Esophagus squamous epithelium (tissue), 4 donors: ENCODE results near the gene DNAJC1.

Source experiments
- CTCF ChIP-seq, 6 experiments: fragments of 450-650 bp in 4 of 6; fragments of 200-600 bp in 2 of 6; sonication (generic) in 2 of 6; IDR thresholded peaks; one replicate each; pipeline ENCODE4 v1.5.1; 2016 to 2019; ENCODE audit warnings: antibody characterized with exemption in 6 of 6, mild to moderate bottlenecking in 4 of 6, moderate library complexity in 4 of 6
- POLR2A ChIP-seq, 4 donors: fragments of 450-650 bp; IDR thresholded peaks; one replicate each; pipeline ENCODE4 v1.6.1; 2017; ENCODE audit warnings: antibody characterized with exemption in 4 of 4, mild to moderate bottlenecking in 4 of 4, moderate library complexity in 3 of 4

- no peak for TF ChIP-seq CTCF (IDR thresholded peaks at IDR 0.05)
- TF ChIP-seq POLR2A (IDR thresholded peaks at IDR 0.05) = no peak
These were observed 260.7 kb downstream of the DNAJC1 start for GRCh38 chr10:21742740-21743412.
